Renal cortical epithelial cell (primary cell): Measurements from ENCODE around the gene FOXRED1. TPM values are rescaled to one million over a fixed set of nuclear protein-coding genes. Genes with fewer than 3 reads are reported as not detected.
"Not testable (repeated sequence)": the region's sequence is repeated elsewhere in the genome, so short reads cannot be mapped to it uniquely, and the experiment has no call there.

ENCODE experiments used
- DNase-seq: peaks from one replicate; pipeline ENCODE4 v3.0.0-alpha.2; 2011; ENCODE audit warnings: low read depth
- total RNA-seq: library from RNA; depleted of rRNA; stranded (reverse); fragments of >200 nt; gene quantifications from 2 replicates; pipeline ENCODE4 v1.2.3, GENCODE V29; 2014

FOXRED1 gene
- 16.3 and 20.1 TPM in 2 replicates for total RNA-seq

GRCh38 chr11:126268708-126269579 lies at the start of gene FOXRED1, which contains the start of gene SRPRA:
TSS of gene FOXRED1 (plus strand) at chr11:126269154. CDS start at chr11:126269207, 53 bp downstream.
TSS of gene SRPRA (minus strand) at chr11:126268895. CDS start at chr11:126268804, 91 bp downstream.
- DNase-seq: peak; percentile 95

GRCh38 chr11:126219547-126219946 lies 49.4 kb upstream of the FOXRED1 start:
- DNase-seq: no peak

GRCh38 chr11:126224647-126225294 lies 44.2 kb upstream of the FOXRED1 start:
- no peak for DNase-seq

GRCh38 chr11:126225295-126225665 lies 43.7 kb upstream of the FOXRED1 start:
- no peak for DNase-seq

- no peak for DNase-seq
Measured at GRCh38 chr11:126226334-126227084, 42.4 kb upstream of the FOXRED1 start.

GRCh38 chr11:126229858-126230540 lies 39.0 kb upstream of the FOXRED1 start:
- DNase-seq: no peak

GRCh38 chr11:126231725-126232459 lies 37.1 kb upstream of the FOXRED1 start:
- peak; percentile 81 for DNase-seq

- DNase-seq: no peak
Measured at GRCh38 chr11:126232683-126233082, 36.3 kb upstream of the FOXRED1 start.

GRCh38 chr11:126233391-126233790 lies 35.6 kb upstream of the FOXRED1 start:
- DNase-seq: no peak

- no peak for DNase-seq
Measured at GRCh38 chr11:126246636-126247035, 22.3 kb upstream of the FOXRED1 start.

- DNase-seq: no peak
Measured at GRCh38 chr11:126253265-126253664, 15.7 kb upstream of the FOXRED1 start.

GRCh38 chr11:126254819-126255218 lies 14.1 kb upstream of the FOXRED1 start:
- no peak for DNase-seq

GRCh38 chr11:126255507-126255906 lies 13.4 kb upstream of the FOXRED1 start:
- DNase-seq: not testable (repeated sequence)

GRCh38 chr11:126256216-126256615 lies 12.7 kb upstream of the FOXRED1 start:
- no peak for DNase-seq

GRCh38 chr11:126257144-126257543 lies 11.8 kb upstream of the FOXRED1 start:
- DNase-seq: no peak

GRCh38 chr11:126257764-126258163 lies 11.2 kb upstream of the FOXRED1 start:
- no peak for DNase-seq

- DNase-seq: no peak
Measured at GRCh38 chr11:126262216-126262615, 6.7 kb upstream of the FOXRED1 start.

GRCh38 chr11:126263489-126263888 lies 5.5 kb upstream of the FOXRED1 start:
- no peak for DNase-seq

GRCh38 chr11:126265811-126266210 lies 3.1 kb upstream of the FOXRED1 start:
- DNase-seq: no peak

GRCh38 chr11:126267650-126268049 lies 1.3 kb upstream of the FOXRED1 start:
- no peak for DNase-seq

GRCh38 chr11:126268361-126268707 lies 620 bp upstream of the FOXRED1 start:
- no peak for DNase-seq
